DND-41 (cell line): ENCODE measurements around the gene MED25.

ENCODE experiments used
- CTCF ChIP-seq: IDR thresholded peaks from 2 replicates; pipeline ENCODE4 v1.5.1; 2012; ENCODE audit warnings: borderline replicate concordance, low read length, moderate library complexity, mild to moderate bottlenecking; ENCODE audit not compliant: poor library complexity, severe bottlenecking; ENCODE audit errors: extremely low read depth
- EZH2 ChIP-seq: IDR thresholded peaks from 3 replicates; pipeline ENCODE4 v1.6.1; 2012; ENCODE audit warnings: borderline replicate concordance, low read depth, mild to moderate bottlenecking, moderate library complexity, low read length, inconsistent platforms; ENCODE audit not compliant: severe bottlenecking

- TF ChIP-seq EZH2 (no peak), CTCF (no peak)
Measured at GRCh38 chr19:49809160-49809940, 8.7 kb upstream of the MED25 start.
